MCF 10A (cell line): ENCODE measurements around the gene C10orf95. TPM values are rescaled to one million over a fixed set of nuclear protein-coding genes. Genes with fewer than 3 reads are reported as not detected.
A peak's percentile ranks its signal among the peaks of the same experiment; 100 is the strongest.

ENCODE experiments used
- BruUV-seq: library from RNA; stranded (reverse); fragments of 400-500 nt; replicated peaks from 2 replicates; lab custom pipeline; 2021; lab: Mats Ljungman, UMichigan
- CTCF ChIA-PET: fragments of 300-600 bp; sonication (Branson Sonifier 250); formaldehyde crosslinking; extraction: SDS; loops from one replicate; lab custom pipeline; 2021; ENCODE audit warnings: antibody characterized with exemption, inconsistent platforms; lab: Yijun Ruan, JAX
- POLR2A ChIA-PET: fragments of 300-600, 350-650 bp; sonication (Branson Sonifier 250); formaldehyde crosslinking; extraction: SDS; loops from one replicate; lab custom pipeline; 2020; ENCODE audit warnings: antibody characterized with exemption, inconsistent platforms; lab: Yijun Ruan, JAX
- DNase-seq: peaks from one replicate; pipeline ENCODE4 v3.0.0-alpha.2; 2018; ENCODE audit not compliant: unreplicated experiment
- H3K27ac Mint-ChIP-seq: one replicate; pipeline ENCODE4 v1.8.0; 2022; ENCODE audit warnings: mild to moderate bottlenecking, low read depth, mixed read lengths; ENCODE audit not compliant: unreplicated experiment
- H3K27me3 Mint-ChIP-seq: one replicate; pipeline ENCODE4 v1.8.0; 2022; ENCODE audit warnings: mixed read lengths; ENCODE audit not compliant: insufficient read depth, unreplicated experiment
- H3K36me3 Mint-ChIP-seq: one replicate; pipeline ENCODE4 v1.8.0; 2022; ENCODE audit warnings: mild to moderate bottlenecking, moderate library complexity, mixed read lengths; ENCODE audit not compliant: insufficient read depth, unreplicated experiment
- H3K4me1 Mint-ChIP-seq: one replicate; pipeline ENCODE4 v1.8.0; 2022; ENCODE audit warnings: mixed read lengths; ENCODE audit not compliant: insufficient read depth, unreplicated experiment
- H3K4me3 Mint-ChIP-seq: one replicate; pipeline ENCODE4 v1.8.0; 2022; ENCODE audit warnings: mild to moderate bottlenecking, moderate library complexity, mixed read lengths; ENCODE audit not compliant: unreplicated experiment
- H3K9me3 Mint-ChIP-seq: one replicate; pipeline ENCODE4 v1.8.0; 2022; ENCODE audit warnings: mixed read lengths; ENCODE audit not compliant: unreplicated experiment
- intact Hi-C: fragments of 100-400 bp; cut with micrococcal nuclease; formaldehyde crosslinking; loops from 2 replicates; pipeline ENCODE4 v1.14.1; 2022
- total RNA-seq: library from RNA; stranded (reverse); gene quantifications from 2 replicates; pipeline ENCODE4 v1.2.3, GENCODE V29; 2022
- TF ChIP-seq, protein P1 (sequence below): fragments of 200-600 bp; IDR thresholded peaks from one replicate; pipeline ENCODE4 v1.8.0; 2022; ENCODE audit warnings: antibody characterized with exemption, mild to moderate bottlenecking; ENCODE audit not compliant: unreplicated experiment

Gene C10orf95
- total RNA-seq, 1 experiment from 2014 or later, result 0.63 TPM

- Mint-ChIP-seq H3K4me1 (peaks cover 14% of the 10 kb centered on the region), H3K27me3 (no peaks in the 10 kb centered on the region), H3K27ac (peak overlapping the region; percentile 25), H3K9me3 (no peaks in the 10 kb centered on the region), H3K4me3 (peak overlapping the region; percentile 89), H3K36me3 (peaks cover 23% of the 10 kb centered on the region)
- ChIA-PET CTCF (interaction anchor here (0.6 to 2.7 kb wide), 10 partner anchors 19 to 284 kb away, joined by 3 to 15 read pairs (median 4); no protein-coding TSS in a partner anchor), POLR2A (interaction anchor here (0.6 to 6.3 kb wide), 8 partner anchors 9 to 1422 kb away, joined by 3 to 85 read pairs (median 4); partner anchors contain the start of genes ACTR1A, ARL3, FBXL15 and PDZD7)
- DNase-seq, result peak; percentile 70
- no TSS peak for BruUV-seq
- TF ChIP-seq, protein P1, sequence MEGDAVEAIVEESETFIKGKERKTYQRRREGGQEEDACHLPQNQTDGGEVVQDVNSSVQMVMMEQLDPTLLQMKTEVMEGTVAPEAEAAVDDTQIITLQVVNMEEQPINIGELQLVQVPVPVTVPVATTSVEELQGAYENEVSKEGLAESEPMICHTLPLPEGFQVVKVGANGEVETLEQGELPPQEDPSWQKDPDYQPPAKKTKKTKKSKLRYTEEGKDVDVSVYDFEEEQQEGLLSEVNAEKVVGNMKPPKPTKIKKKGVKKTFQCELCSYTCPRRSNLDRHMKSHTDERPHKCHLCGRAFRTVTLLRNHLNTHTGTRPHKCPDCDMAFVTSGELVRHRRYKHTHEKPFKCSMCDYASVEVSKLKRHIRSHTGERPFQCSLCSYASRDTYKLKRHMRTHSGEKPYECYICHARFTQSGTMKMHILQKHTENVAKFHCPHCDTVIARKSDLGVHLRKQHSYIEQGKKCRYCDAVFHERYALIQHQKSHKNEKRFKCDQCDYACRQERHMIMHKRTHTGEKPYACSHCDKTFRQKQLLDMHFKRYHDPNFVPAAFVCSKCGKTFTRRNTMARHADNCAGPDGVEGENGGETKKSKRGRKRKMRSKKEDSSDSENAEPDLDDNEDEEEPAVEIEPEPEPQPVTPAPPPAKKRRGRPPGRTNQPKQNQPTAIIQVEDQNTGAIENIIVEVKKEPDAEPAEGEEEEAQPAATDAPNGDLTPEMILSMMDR, result no peak
- intact Hi-C loops, result no loop called here
Measured at GRCh38 chr10:102452672-102453340, 1.5 kb upstream of the C10orf95 start.

- ChIA-PET CTCF (interaction anchor here (0.5 to 2.7 kb wide), 17 partner anchors 11 to 281 kb away, joined by 3 to 15 read pairs (median 4); no protein-coding TSS in a partner anchor), POLR2A (interaction anchor here (0.7 to 6.3 kb wide), 27 partner anchors 10 to 404 kb away, joined by 3 to 85 read pairs (median 4); partner anchors contain the start of genes ACTR1A, ARL3, ARMH3 and BORCS7)
- no TSS peak for BruUV-seq
- DNase-seq, result peak; percentile 76
- intact Hi-C loops, result no loop called here
- Mint-ChIP-seq H3K4me3 (peak overlapping the region; percentile 89), H3K4me1 (peaks cover 7% of the 10 kb centered on the region), H3K9me3 (no peaks in the 10 kb centered on the region), H3K36me3 (peaks cover 23% of the 10 kb centered on the region), H3K27ac (peak overlapping the region; percentile 80), H3K27me3 (no peaks in the 10 kb centered on the region)
- TF ChIP-seq, protein P1, result no peak
Measured at GRCh38 chr10:102450374-102451104, 804 bp downstream of the C10orf95 start.

DNA sequence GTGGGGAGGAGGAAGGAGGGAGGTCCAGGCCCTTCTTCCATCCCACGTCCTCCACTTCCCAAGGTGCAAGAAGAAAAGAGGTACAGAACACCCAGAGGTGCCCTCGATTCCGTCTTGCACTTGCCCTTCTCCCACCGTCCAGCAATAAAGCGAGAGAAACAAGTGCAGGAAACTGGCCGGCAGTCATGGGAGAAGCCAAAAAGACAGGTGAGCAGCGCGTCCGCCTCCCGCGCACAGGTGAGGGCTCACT lies 1.3 kb downstream of the C10orf95 start:
- TF ChIP-seq, protein P1, result no peak
- intact Hi-C loops, result no loop called here
- Mint-ChIP-seq H3K36me3 (peaks cover 23% of the 10 kb centered on the region), H3K4me1 (peaks cover 7% of the 10 kb centered on the region), H3K27ac (peak overlapping the region; percentile 63), H3K4me3 (peak overlapping the region; percentile 89), H3K27me3 (no peaks in the 10 kb centered on the region), H3K9me3 (no peaks in the 10 kb centered on the region)
- BruUV-seq, result TSS peak; percentile 53
- CTCF ChIA-PET, result interaction anchor here (0.5 to 1.8 kb wide), 9 partner anchors 11 to 221 kb away, joined by 3 to 9 read pairs (median 4); no protein-coding TSS in a partner anchor
- no peak for DNase-seq
- POLR2A ChIA-PET, result interaction anchor here (0.7 to 6.3 kb wide), 21 partner anchors 9 to 404 kb away, joined by 3 to 85 read pairs (median 5); partner anchors contain the start of genes ACTR1A, ARMH3, BORCS7 and CUEDC2
